PFSK-1 (cell line): ENCODE measurements around the gene CARMIL3.

Experiments used
- POLR2AphosphoS5 ChIP-seq: IDR thresholded peaks from 2 replicates; pipeline ENCODE4 v1.6.1; 2012; ENCODE audit warnings: low read depth, mild to moderate bottlenecking, control low read depth, low read length, moderate library complexity
- REST ChIP-seq, 2 experiments: IDR thresholded peaks; 2 replicates each; pipeline versions ENCODE4 v1.6.1 to v1.8.0; 2011 to 2012; ENCODE audit warnings: low read depth in 2 of 2, low read length in 2 of 2, control low read depth in 1 of 2, inconsistent platforms in 1 of 2, mild to moderate bottlenecking in 1 of 2, moderate library complexity in 1 of 2; ENCODE audit not compliant: insufficient read depth in 1 of 2

GRCh38 chr14:24095271-24096068 is 43.7 kb downstream of the CARMIL3 start:
- TF ChIP-seq REST (IDR thresholded peaks at IDR 0.05; ENCODE audit: insufficient read depth in 1 of 2, low read depth in 2 of 2, low read length in 2 of 2) (no peak), POLR2AphosphoS5 (no peak)
